CD4-positive, CD25-positive, alpha-beta regulatory T cell (primary cell): ENCODE results near the gene QSOX1. TPM values are rescaled to one million over a fixed set of nuclear protein-coding genes. Genes with fewer than 3 reads are reported as not detected.
A peak's percentile ranks its signal among the peaks of the same experiment; 100 is the strongest.

ENCODE experiments used
- ATAC-seq, 2 donors: fragments of 150-1000 bp; cut with Tn5 transposase; one replicate each; pipeline ENCODE4 v1.10.0; 2021; ENCODE audit warnings: low read depth in 2 of 2, moderate number of reproducible peaks in 2 of 2, moderate library complexity in 1 of 2
- DNase-seq, 3 donors: peaks; one replicate each; pipeline versions ENCODE4 v3.0.0 to v3.0.0-alpha.2; 2012 to 2022; ENCODE audit warnings: mixed read lengths in 1 of 3
- H3K27ac ChIP-seq: one replicate; pipeline ENCODE4 v1.7.0; 2013; ENCODE audit warnings: mild to moderate bottlenecking, low read length; ENCODE audit not compliant: insufficient read depth, poor library complexity, severe bottlenecking
- H3K27me3 ChIP-seq: one replicate; pipeline ENCODE4 v1.7.0; 2013; ENCODE audit warnings: low read length; ENCODE audit not compliant: control insufficient read depth, insufficient read depth
- H3K36me3 ChIP-seq: one replicate; pipeline ENCODE4 v1.7.0; 2013; ENCODE audit warnings: mild to moderate bottlenecking, low read length, moderate library complexity; ENCODE audit not compliant: control insufficient read depth, insufficient read depth
- H3K4me1 ChIP-seq: 2 replicates; pipeline ENCODE4 v1.7.0; 2013; ENCODE audit warnings: mild to moderate bottlenecking, low read length; ENCODE audit not compliant: insufficient read depth, control insufficient read depth, poor library complexity, severe bottlenecking
- H3K4me3 ChIP-seq: one replicate; pipeline ENCODE4 v1.7.0; 2013; ENCODE audit warnings: low read depth, mild to moderate bottlenecking, low read length, moderate library complexity
- H3K9me3 ChIP-seq, 2 experiments: 1 replicate in 1 of 2; 2 replicates in 1 of 2; pipeline ENCODE4 v1.7.0; 2013; ENCODE audit warnings: low read length in 2 of 2, mild to moderate bottlenecking in 1 of 2, moderate library complexity in 1 of 2; ENCODE audit not compliant: control insufficient read depth in 2 of 2
- H3K27ac Mint-ChIP-seq, 3 donors: one replicate each; pipeline ENCODE4 v1.8.0; 2020 to 2022; ENCODE audit warnings: mild to moderate bottlenecking in 3 of 3, mixed read lengths in 3 of 3, moderate library complexity in 2 of 3
- H3K27me3 Mint-ChIP-seq: one replicate; pipeline ENCODE4 v1.8.0; 2022; ENCODE audit warnings: mild to moderate bottlenecking, mixed read lengths
- H3K36me3 Mint-ChIP-seq: one replicate; pipeline ENCODE4 v1.8.0; 2020; ENCODE audit warnings: mixed read lengths
- H3K4me1 Mint-ChIP-seq, 4 donors: one replicate each; pipeline ENCODE4 v1.8.0; 2020 to 2022; ENCODE audit warnings: mixed read lengths in 4 of 4, mild to moderate bottlenecking in 1 of 4
- H3K4me3 Mint-ChIP-seq, 4 donors: one replicate each; pipeline ENCODE4 v1.8.0; 2020 to 2022; ENCODE audit warnings: mild to moderate bottlenecking in 4 of 4, mixed read lengths in 4 of 4, moderate library complexity in 3 of 4
- H3K9me3 Mint-ChIP-seq, 7 donors: one replicate each; pipeline ENCODE4 v1.8.0; 2020 to 2022; ENCODE audit warnings: mixed read lengths in 7 of 7, mild to moderate bottlenecking in 3 of 7, moderate library complexity in 2 of 7
- polyA plus RNA-seq, 4 donors: library from polyadenylated mRNA; unstranded; fragments of 300-500 nt; fragmentation: Illumina TruSeq; gene quantifications; one replicate each; pipeline ENCODE4 v1.2.3, GENCODE V29; 2021
- total RNA-seq: library from RNA; stranded (reverse); gene quantifications from one replicate; pipeline ENCODE4 v1.2.3, GENCODE V29; 2022

Gene QSOX1
- total and polyA plus RNA-seq, 5 donors from 2014 or later = 8.4 to 19.9 (median 10.7) TPM

DNA sequence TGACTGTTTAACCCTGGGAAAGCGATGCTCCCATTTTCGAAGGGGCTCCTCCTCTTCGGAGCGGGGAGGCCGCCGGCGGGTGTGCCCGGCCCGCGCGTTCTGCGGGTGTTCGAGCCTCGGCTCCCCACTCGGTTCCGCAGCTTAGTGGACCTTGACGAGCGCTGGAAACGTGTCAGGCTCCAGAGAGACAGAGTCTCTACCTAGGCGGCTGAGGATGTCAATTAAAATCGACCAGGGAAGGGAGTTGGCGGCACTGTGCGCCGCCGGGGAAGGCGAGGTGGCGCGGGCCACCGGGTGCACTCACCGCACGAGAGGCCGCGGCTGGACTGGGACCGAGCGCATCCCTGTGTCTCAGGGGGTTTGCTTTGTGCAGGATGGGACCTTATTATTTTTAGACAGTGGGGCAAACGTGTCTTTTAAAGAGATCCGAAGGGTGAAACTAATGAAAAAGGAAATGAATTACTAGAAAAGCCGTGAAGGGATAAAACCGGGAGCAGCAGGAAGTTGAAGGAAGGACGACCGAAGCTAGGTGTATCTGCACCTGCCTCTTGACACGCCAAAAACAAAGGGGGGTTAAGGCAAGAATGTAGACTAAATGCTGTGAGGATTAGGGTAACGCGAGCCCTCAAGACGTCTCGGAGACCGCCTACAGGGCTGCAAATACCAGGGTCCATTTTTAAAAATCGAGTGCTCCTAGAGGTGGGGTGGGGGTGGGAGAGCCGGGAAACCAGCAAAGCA, 81.0 kb downstream of the QSOX1 start:
- peaks cover 52% of the 10 kb centered on the region for H3K27me3 ChIP-seq
- Mint-ChIP-seq H3K27ac (no peak overlapping the region), H3K4me3 (peak overlapping the region in 2 of 4 donors; percentile 31 to 50), H3K9me3 (peaks cover 0 to 4% (median 0%) of the 10 kb centered on the region in 7 donors), H3K36me3 (no peaks in the 10 kb centered on the region), H3K27me3 (peaks cover 94% of the 10 kb centered on the region), H3K4me1 (peaks cover 0 to 50% (median 22%) of the 10 kb centered on the region in 4 donors)
- H3K4me3 ChIP-seq = no peak overlapping the region
- peaks cover 44% of the 10 kb centered on the region for H3K4me1 ChIP-seq
- no peaks in the 10 kb centered on the region for H3K9me3 ChIP-seq
- no peaks in the 10 kb centered on the region for H3K36me3 ChIP-seq
- DNase-seq = no peak
- ATAC-seq = no peak
- no peak overlapping the region for H3K27ac ChIP-seq

DNA sequence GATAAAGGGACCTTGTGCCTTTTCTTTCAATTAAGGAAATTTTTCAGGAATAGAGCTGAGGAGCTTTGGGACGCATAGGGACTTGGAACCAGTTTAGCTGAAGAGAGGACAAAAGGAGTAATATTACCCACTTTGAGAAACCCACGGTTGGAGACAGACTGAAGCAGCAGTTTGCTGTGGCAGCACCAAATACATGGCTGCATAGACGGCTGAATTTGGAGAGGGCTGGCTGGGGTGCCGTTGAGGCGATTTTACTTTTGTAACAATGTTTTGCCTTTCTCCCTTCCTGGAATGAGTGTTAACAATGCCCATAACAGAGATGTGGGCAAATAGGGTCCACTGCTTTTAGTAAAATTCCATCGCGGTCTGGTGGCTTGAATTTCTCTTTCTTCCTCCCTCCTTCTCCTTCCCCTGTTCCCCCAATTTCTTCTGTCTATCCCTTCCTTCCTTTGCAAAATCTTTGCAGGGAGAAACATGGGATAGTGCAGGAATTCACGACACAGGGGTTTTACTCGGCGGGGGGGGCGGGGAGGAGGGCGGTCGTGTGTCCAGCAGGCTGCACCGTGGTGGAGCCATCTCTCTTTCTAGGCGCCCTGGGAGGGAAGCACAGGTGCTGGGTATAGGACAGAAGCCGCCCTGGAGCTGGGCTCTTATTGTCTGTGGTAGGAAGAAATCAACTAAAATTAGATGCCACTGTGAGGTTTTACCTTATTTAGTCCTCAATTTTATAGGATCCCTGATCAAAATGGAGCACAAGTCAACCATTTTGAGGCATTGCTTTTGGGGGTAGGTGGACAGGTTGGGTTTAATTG, 82.2 kb downstream of the QSOX1 start:
- Histone ChIP-seq H3K4me1 (peaks cover 31% of the 10 kb centered on the region), H3K36me3 (no peaks in the 10 kb centered on the region), H3K4me3 (no peak overlapping the region), H3K9me3 (no peaks in the 10 kb centered on the region), H3K27me3 (peaks cover 57% of the 10 kb centered on the region), H3K27ac (no peak overlapping the region)
- peaks cover 0 to 4% (median 0%) of the 10 kb centered on the region in 7 donors for H3K9me3 Mint-ChIP-seq
- DNase-seq (no peak), ATAC-seq (no peak)
- H3K36me3 Mint-ChIP-seq = no peaks in the 10 kb centered on the region
- peak overlapping the region in 1 of 4 donors; percentile 9 for H3K4me3 Mint-ChIP-seq
- peaks cover 0 to 43% (median 17%) of the 10 kb centered on the region in 4 donors for H3K4me1 Mint-ChIP-seq
- H3K27ac Mint-ChIP-seq = no peak overlapping the region
- peaks cover 94% of the 10 kb centered on the region for H3K27me3 Mint-ChIP-seq

GRCh38 chr1:180237869-180238476, 83.3 kb downstream of the QSOX1 start:
- Histone ChIP-seq H3K4me3 (no peak overlapping the region), H3K27ac (no peak overlapping the region), H3K36me3 (no peaks in the 10 kb centered on the region), H3K9me3 (no peaks in the 10 kb centered on the region), H3K4me1 (peaks cover 23% of the 10 kb centered on the region), H3K27me3 (peaks cover 53% of the 10 kb centered on the region)
- Mint-ChIP-seq H3K9me3 (peaks cover 0 to 4% (median 0%) of the 10 kb centered on the region in 7 donors), H3K27ac (no peak overlapping the region), H3K27me3 (peaks cover 94% of the 10 kb centered on the region), H3K4me1 (peaks cover 0 to 34% (median 14%) of the 10 kb centered on the region in 4 donors), H3K4me3 (no peak overlapping the region), H3K36me3 (no peaks in the 10 kb centered on the region)
- ATAC-seq = no peak
- no peak for DNase-seq

DNA sequence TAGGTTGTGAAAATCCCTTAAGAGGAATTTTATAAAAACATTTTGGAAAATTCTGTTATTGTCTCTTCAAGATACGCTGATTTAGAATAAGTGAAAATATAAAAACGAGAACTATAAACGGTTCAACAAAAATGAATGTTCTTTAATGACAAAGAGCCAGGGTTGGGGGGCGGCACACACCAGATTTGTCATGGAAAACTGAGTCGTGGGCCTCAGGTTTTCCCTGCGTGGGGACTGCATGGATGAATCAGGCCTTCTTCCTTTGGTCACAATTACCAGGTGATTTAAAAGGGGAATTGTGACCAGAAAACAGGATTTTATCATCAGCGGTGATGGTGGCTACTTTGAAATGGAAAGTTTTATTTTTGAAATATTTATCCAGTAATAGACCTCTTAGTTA, 84.0 kb downstream of the QSOX1 start:
- H3K36me3 Mint-ChIP-seq = no peaks in the 10 kb centered on the region
- H3K27ac Mint-ChIP-seq = no peak overlapping the region
- Histone ChIP-seq H3K27ac (no peak overlapping the region), H3K36me3 (no peaks in the 10 kb centered on the region), H3K27me3 (peaks cover 53% of the 10 kb centered on the region), H3K4me1 (peaks cover 17% of the 10 kb centered on the region), H3K4me3 (no peak overlapping the region), H3K9me3 (no peaks in the 10 kb centered on the region)
- H3K9me3 Mint-ChIP-seq = peaks cover 0 to 4% (median 0%) of the 10 kb centered on the region in 7 donors
- ATAC-seq = no peak
- peaks cover 91% of the 10 kb centered on the region for H3K27me3 Mint-ChIP-seq
- peaks cover 0 to 31% (median 13%) of the 10 kb centered on the region in 4 donors for H3K4me1 Mint-ChIP-seq
- no peak for DNase-seq
- no peak overlapping the region for H3K4me3 Mint-ChIP-seq

GRCh38 chr1:180239145-180240096, 84.8 kb downstream of the QSOX1 start:
- no peak overlapping the region for H3K27ac Mint-ChIP-seq
- no peaks in the 10 kb centered on the region for H3K36me3 ChIP-seq
- H3K4me1 ChIP-seq = peaks cover 13% of the 10 kb centered on the region
- DNase-seq (no peak), ATAC-seq (no peak)
- H3K4me3 Mint-ChIP-seq = no peak overlapping the region
- H3K4me3 ChIP-seq = no peak overlapping the region
- H3K27me3 ChIP-seq = peaks cover 50% of the 10 kb centered on the region
- peaks cover 0 to 24% (median 10%) of the 10 kb centered on the region in 4 donors for H3K4me1 Mint-ChIP-seq
- H3K36me3 Mint-ChIP-seq = no peaks in the 10 kb centered on the region
- no peaks in the 10 kb centered on the region for H3K9me3 ChIP-seq
- H3K27me3 Mint-ChIP-seq = peaks cover 91% of the 10 kb centered on the region
- no peak overlapping the region for H3K27ac ChIP-seq
- H3K9me3 Mint-ChIP-seq = peaks cover 0 to 4% (median 0%) of the 10 kb centered on the region in 7 donors

GRCh38 chr1:180241716-180242544, 87.3 kb downstream of the QSOX1 start:
- no peak for ATAC-seq
- Histone ChIP-seq H3K4me1 (no peaks in the 10 kb centered on the region), H3K4me3 (no peak overlapping the region), H3K36me3 (no peaks in the 10 kb centered on the region), H3K27ac (no peak overlapping the region), H3K27me3 (peaks cover 46% of the 10 kb centered on the region), H3K9me3 (no peaks in the 10 kb centered on the region)
- Mint-ChIP-seq H3K4me1 (peaks cover 0 to 10% (median 2%) of the 10 kb centered on the region in 4 donors), H3K27ac (no peak overlapping the region), H3K36me3 (no peaks in the 10 kb centered on the region), H3K4me3 (no peak overlapping the region), H3K9me3 (peaks cover 0 to 3% (median 0%) of the 10 kb centered on the region in 7 donors), H3K27me3 (peaks cover 82% of the 10 kb centered on the region)
- no peak for DNase-seq
